Mesenchymal stem cell (in vitro differentiated cells and primary cell): ENCODE data around the gene HIRA.

Experiments
- DNase-seq: peaks from one replicate; pipeline ENCODE4 v3.0.0-alpha.2; 2013
- H2AFZ ChIP-seq: one replicate; pipeline ENCODE4 v1.6.1; 2013; ENCODE audit warnings: low read depth, mild to moderate bottlenecking, control low read depth, inconsistent platforms, low read length, moderate library complexity
- H2AK5ac ChIP-seq: 2 replicates; pipeline ENCODE4 v1.6.1; 2013; ENCODE audit warnings: low read length, moderate library complexity, mild to moderate bottlenecking, inconsistent platforms; ENCODE audit not compliant: severe bottlenecking
- H2BK120ac ChIP-seq: one replicate; pipeline ENCODE4 v1.6.1; 2013; ENCODE audit warnings: low read depth, mild to moderate bottlenecking, inconsistent platforms, low read length, moderate library complexity
- H2BK12ac ChIP-seq, 2 experiments: one replicate each; pipeline ENCODE4 v1.6.1; 2013; ENCODE audit warnings: inconsistent platforms in 2 of 2, low read length in 2 of 2, mild to moderate bottlenecking in 2 of 2, moderate library complexity in 2 of 2, control low read depth in 1 of 2
- H2BK15ac ChIP-seq: one replicate; pipeline ENCODE4 v1.6.1; 2013; ENCODE audit warnings: mild to moderate bottlenecking, low read depth, inconsistent platforms; ENCODE audit not compliant: poor library complexity, severe bottlenecking
- H2BK5ac ChIP-seq: 2 replicates; pipeline ENCODE4 v1.6.1; 2013; ENCODE audit warnings: low read depth, mild to moderate bottlenecking, low read length, control low read depth, inconsistent platforms; ENCODE audit not compliant: poor library complexity, severe bottlenecking
- H3K14ac ChIP-seq, 2 experiments: one replicate each; pipeline ENCODE4 v1.6.1; 2013; ENCODE audit warnings: inconsistent platforms in 2 of 2, low read length in 2 of 2, control low read depth in 1 of 2, mild to moderate bottlenecking in 1 of 2, moderate library complexity in 1 of 2
- H3K18ac ChIP-seq, 2 experiments: one replicate each; pipeline ENCODE4 v1.6.1; 2013; ENCODE audit warnings: inconsistent platforms in 2 of 2, low read length in 2 of 2, control low read depth in 1 of 2, low read depth in 1 of 2, mild to moderate bottlenecking in 1 of 2
- H3K23ac ChIP-seq, 2 experiments: one replicate each; pipeline ENCODE4 v1.6.1; 2013; ENCODE audit warnings: inconsistent platforms in 2 of 2, low read length in 2 of 2, mild to moderate bottlenecking in 2 of 2, moderate library complexity in 2 of 2, control low read depth in 1 of 2
- H3K27ac ChIP-seq: 2 replicates; pipeline ENCODE4 v1.5.1; 2013; ENCODE audit warnings: mild to moderate bottlenecking, moderate library complexity, low read length, control low read depth, inconsistent platforms; ENCODE audit not compliant: poor library complexity, severe bottlenecking
- H3K27me3 ChIP-seq, 2 experiments: 2 replicates each; pipeline versions ENCODE4 v1.6.1 to v1.7.0; 2013; ENCODE audit warnings: low read length in 2 of 2, mild to moderate bottlenecking in 2 of 2, moderate library complexity in 2 of 2, control low read depth in 1 of 2, inconsistent platforms in 1 of 2; ENCODE audit not compliant: control insufficient read depth in 1 of 2, insufficient read depth in 1 of 2
- H3K36me3 ChIP-seq, 2 experiments: 2 replicates each; pipeline versions ENCODE4 v1.6.1 to v1.7.0; 2013; ENCODE audit warnings: low read length in 2 of 2, control low read depth in 1 of 2, inconsistent platforms in 1 of 2, low read depth in 1 of 2, mild to moderate bottlenecking in 1 of 2; ENCODE audit not compliant: insufficient read depth in 2 of 2, control insufficient read depth in 1 of 2
- H3K4ac ChIP-seq, 2 experiments: one replicate each; pipeline ENCODE4 v1.6.1; 2013; ENCODE audit warnings: inconsistent platforms in 2 of 2, low read length in 2 of 2, mild to moderate bottlenecking in 2 of 2, moderate library complexity in 2 of 2, control low read depth in 1 of 2, low read depth in 1 of 2
- H3K4me1 ChIP-seq: 2 replicates; pipeline ENCODE4 v1.6.1; 2013; ENCODE audit warnings: low read depth, low read length, control low read depth; ENCODE audit not compliant: control insufficient read depth, insufficient read depth
- H3K4me2 ChIP-seq: 2 replicates; pipeline ENCODE4 v1.6.1; 2013; ENCODE audit warnings: low read length, mild to moderate bottlenecking, inconsistent platforms; ENCODE audit not compliant: poor library complexity, severe bottlenecking
- H3K4me3 ChIP-seq, 2 experiments: 2 replicates each; pipeline versions ENCODE4 v1.5.1 to v1.7.0; 2013; ENCODE audit warnings: low read length in 2 of 2, mild to moderate bottlenecking in 2 of 2, control low read depth in 1 of 2, low read depth in 1 of 2; ENCODE audit not compliant: insufficient read depth in 1 of 2
- H3K79me1 ChIP-seq: replicated peaks from 2 replicates; pipeline ENCODE4 v1.6.1; 2013; ENCODE audit warnings: mild to moderate bottlenecking, control low read depth, low read length, inconsistent platforms; ENCODE audit not compliant: poor library complexity, severe bottlenecking
- H3K9ac ChIP-seq: 2 replicates; pipeline ENCODE4 v1.7.0; 2013; ENCODE audit warnings: mild to moderate bottlenecking, low read length, moderate library complexity
- H3K9me3 ChIP-seq: 2 replicates; pipeline ENCODE4 v1.7.0; 2013; ENCODE audit warnings: mild to moderate bottlenecking, low read length; ENCODE audit not compliant: control insufficient read depth
- H4K8ac ChIP-seq: one replicate; pipeline ENCODE4 v1.6.1; 2013; ENCODE audit warnings: inconsistent platforms, mild to moderate bottlenecking, low read length, moderate library complexity
- H4K91ac ChIP-seq: one replicate; pipeline ENCODE4 v1.6.1; 2013; ENCODE audit warnings: mild to moderate bottlenecking, low read length, inconsistent platforms
- WGBS: methylation state at CpG from one replicate; pipeline ENCODE4 v1.1.7; 2013; ENCODE audit warnings: mixed read lengths; 5-methylcytosine and 5-hydroxymethylcytosine counted together

HIRA gene

DNA sequence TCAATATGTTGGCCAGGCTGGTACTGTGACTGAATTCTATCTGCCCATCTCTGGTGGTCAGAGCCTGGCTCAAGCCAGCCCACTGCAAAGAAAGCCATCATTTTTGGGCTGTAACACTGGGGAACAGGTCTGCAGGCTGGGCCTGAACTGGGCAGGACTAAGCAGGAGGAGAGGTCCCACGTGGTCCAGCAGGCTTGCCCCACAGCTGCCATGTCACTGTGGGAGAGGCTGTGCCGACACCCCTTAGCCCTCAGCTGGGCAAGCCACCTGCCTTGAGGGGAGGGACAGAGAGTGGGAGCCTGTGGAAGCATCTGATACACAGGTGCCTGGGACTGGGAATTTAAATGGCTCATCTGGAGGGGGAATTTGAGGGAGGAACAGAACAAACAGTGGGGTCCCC, 73.3 kb downstream of the HIRA start:
- Histone ChIP-seq H3K9me3 (no peaks in the 10 kb centered on the region), H2BK120ac (no peak overlapping the region), H2BK5ac (no peak overlapping the region), H3K36me3 (peaks cover 74 to 91% of the 10 kb centered on the region in 2 experiments), H4K8ac (no peak overlapping the region), H2AK5ac (no peak overlapping the region), H3K27me3 (no peaks in the 10 kb centered on the region), H4K91ac (no peak overlapping the region), H3K79me1 (peaks cover 4% of the 10 kb centered on the region), H2AFZ (no peak overlapping the region), H3K23ac (no peak overlapping the region), H3K4me2 (no peak overlapping the region), H3K4me3 (no peak overlapping the region), H2BK15ac (no peak overlapping the region), H3K4me1 (peaks cover 10% of the 10 kb centered on the region), H3K27ac (no peak overlapping the region), H3K9ac (no peak overlapping the region), H3K18ac (peak overlapping the region in 1 of 2 experiments; percentile 54), H2BK12ac (no peak overlapping the region), H3K14ac (peak overlapping the region in 1 of 2 experiments; percentile 84), H3K4ac (peak overlapping the region in 1 of 2 experiments; percentile 25)
- DNase-seq: peak; percentile 2
- WGBS: 96% methylated on average over 2 of the region's 2 CpGs

DNA sequence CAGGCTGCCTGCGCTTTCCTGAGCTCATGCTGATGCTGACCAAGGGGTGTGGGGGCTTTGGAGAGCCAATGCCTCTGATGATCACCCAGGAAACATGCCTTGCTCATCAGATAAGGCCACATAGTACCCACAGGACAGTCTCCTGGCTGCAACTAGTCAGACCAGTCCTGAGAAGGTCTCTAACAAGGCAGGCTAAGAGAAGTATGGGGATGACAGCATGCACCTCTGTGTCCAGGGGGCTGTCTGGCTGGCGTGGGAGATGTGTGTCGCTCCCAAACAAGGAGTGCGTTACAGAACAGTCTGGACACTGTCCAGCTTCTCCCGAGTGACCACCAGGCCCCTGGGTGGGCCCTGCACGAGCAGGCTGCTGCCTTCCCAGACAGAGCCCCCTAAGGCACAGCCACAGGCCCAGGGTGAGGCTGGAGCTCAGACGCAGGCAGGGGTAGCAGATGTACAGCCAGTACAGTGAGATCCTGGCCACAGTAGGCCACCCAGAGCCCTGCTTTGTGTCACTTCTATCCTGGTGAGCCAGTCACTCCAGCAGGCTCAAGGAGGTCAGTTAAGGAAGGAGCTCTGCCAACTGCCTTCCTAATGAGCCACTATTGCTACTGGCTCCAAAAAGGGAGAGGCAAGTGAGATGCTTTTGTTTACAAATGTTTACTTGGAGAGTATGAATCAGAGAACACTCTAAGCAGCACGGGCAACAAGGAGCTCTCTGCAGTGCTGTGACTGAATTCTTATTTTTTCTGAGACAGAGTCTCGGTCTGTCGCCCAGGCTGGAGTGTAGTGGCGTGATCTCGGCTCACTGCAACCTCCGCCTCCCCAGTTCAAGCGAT, 74.0 kb downstream of the HIRA start:
- no peak overlapping the region for H3K14ac ChIP-seq
- WGBS: 76% methylated on average over 14 of the region's 14 CpGs

GRCh38 chr22:19356708-19357269, 74.7 kb downstream of the HIRA start:
- H2BK120ac ChIP-seq: no peak overlapping the region
- H3K23ac ChIP-seq: no peak overlapping the region
- H3K4me2 ChIP-seq: no peak overlapping the region
- H3K18ac ChIP-seq: no peak overlapping the region
- H2AFZ ChIP-seq: no peak overlapping the region
- H3K27me3 ChIP-seq: no peaks in the 10 kb centered on the region
- H2AK5ac ChIP-seq: no peak overlapping the region
- H2BK5ac ChIP-seq: no peak overlapping the region
- no peak overlapping the region for H3K4ac ChIP-seq
- H3K79me1 ChIP-seq: peaks cover 4% of the 10 kb centered on the region
- DNase-seq: no peak
- no peak overlapping the region for H3K4me3 ChIP-seq
- no peak overlapping the region for H2BK15ac ChIP-seq
- WGBS: 96% methylated on average over 8 of the region's 8 CpGs
- H3K4me1 ChIP-seq: peaks cover 10% of the 10 kb centered on the region
- no peak overlapping the region for H2BK12ac ChIP-seq
- H3K27ac ChIP-seq: no peak overlapping the region
- peaks cover 85 to 98% of the 10 kb centered on the region in 2 experiments for H3K36me3 ChIP-seq
- no peak overlapping the region for H4K91ac ChIP-seq
- no peak overlapping the region for H3K14ac ChIP-seq
- no peak overlapping the region for H3K9ac ChIP-seq
- no peaks in the 10 kb centered on the region for H3K9me3 ChIP-seq
- no peak overlapping the region for H4K8ac ChIP-seq

More for the DNA sequence above, 74.0 kb downstream of the HIRA start:
- Histone ChIP-seq H3K27ac (no peak overlapping the region), H3K79me1 (peaks cover 4% of the 10 kb centered on the region), H2AFZ (no peak overlapping the region), H3K36me3 (peaks cover 81 to 97% of the 10 kb centered on the region in 2 experiments), H2AK5ac (no peak overlapping the region), H3K9ac (no peak overlapping the region), H2BK120ac (no peak overlapping the region), H3K23ac (no peak overlapping the region), H3K4me3 (no peak overlapping the region), H3K4ac (no peak overlapping the region), H2BK12ac (no peak overlapping the region), H3K4me2 (no peak overlapping the region), H4K91ac (no peak overlapping the region), H3K4me1 (peaks cover 10% of the 10 kb centered on the region), H4K8ac (no peak overlapping the region), H2BK15ac (no peak overlapping the region), H3K18ac (peak overlapping the region in 1 of 2 experiments; percentile 49), H3K9me3 (no peaks in the 10 kb centered on the region), H2BK5ac (no peak overlapping the region), H3K27me3 (no peaks in the 10 kb centered on the region)
- peak; percentile 91 for DNase-seq

GRCh38 chr22:19355413-19356157, 75.9 kb downstream of the HIRA start:
- Histone ChIP-seq H3K9ac (no peak overlapping the region), H3K36me3 (peaks cover 84 to 98% of the 10 kb centered on the region in 2 experiments), H4K8ac (no peak overlapping the region), H3K79me1 (peaks cover 2% of the 10 kb centered on the region), H2BK15ac (no peak overlapping the region), H3K4ac (no peak overlapping the region), H3K27me3 (no peaks in the 10 kb centered on the region), H4K91ac (no peak overlapping the region), H3K23ac (no peak overlapping the region), H2BK120ac (no peak overlapping the region), H3K18ac (no peak overlapping the region), H3K27ac (no peak overlapping the region), H3K14ac (no peak overlapping the region), H3K4me3 (no peak overlapping the region), H3K9me3 (no peaks in the 10 kb centered on the region), H2AFZ (no peak overlapping the region), H2AK5ac (no peak overlapping the region), H3K4me2 (no peak overlapping the region), H2BK12ac (no peak overlapping the region), H2BK5ac (no peak overlapping the region), H3K4me1 (peaks cover 4% of the 10 kb centered on the region)
- 97% methylated on average over 7 of the region's 7 CpGs for WGBS
- DNase-seq: no peak
